ENCODE measurements around the gene ESAM.

The ESAM gene, protein sequence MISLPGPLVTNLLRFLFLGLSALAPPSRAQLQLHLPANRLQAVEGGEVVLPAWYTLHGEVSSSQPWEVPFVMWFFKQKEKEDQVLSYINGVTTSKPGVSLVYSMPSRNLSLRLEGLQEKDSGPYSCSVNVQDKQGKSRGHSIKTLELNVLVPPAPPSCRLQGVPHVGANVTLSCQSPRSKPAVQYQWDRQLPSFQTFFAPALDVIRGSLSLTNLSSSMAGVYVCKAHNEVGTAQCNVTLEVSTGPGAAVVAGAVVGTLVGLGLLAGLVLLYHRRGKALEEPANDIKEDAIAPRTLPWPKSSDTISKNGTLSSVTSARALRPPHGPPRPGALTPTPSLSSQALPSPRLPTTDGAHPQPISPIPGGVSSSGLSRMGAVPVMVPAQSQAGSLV

DNA sequence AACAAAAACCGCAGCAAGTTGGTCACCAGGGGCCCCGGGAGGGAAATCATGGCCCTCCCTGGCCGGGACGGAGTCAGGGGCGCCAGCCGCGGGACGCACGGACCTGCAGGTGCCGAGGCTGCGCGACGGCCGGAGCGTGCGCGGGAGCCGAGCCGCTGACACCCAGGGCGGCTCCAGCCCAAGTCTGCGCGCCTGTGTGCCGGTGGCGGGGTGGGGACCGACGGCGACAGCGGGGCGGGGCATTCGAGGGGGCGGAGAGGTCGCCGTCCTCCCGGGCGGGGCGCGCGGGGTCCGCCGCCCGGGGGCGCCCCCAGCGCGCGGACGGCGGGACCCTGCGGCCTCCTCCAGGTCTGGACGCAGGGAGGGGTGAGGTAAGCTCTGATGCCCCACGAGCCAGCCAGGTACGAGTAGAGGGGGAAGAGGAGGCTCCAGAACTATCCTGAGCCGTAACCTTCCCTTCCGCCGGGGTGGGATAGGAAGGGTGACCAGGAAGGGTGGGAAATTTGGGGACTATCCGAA is at the start of gene ESAM:
Gene ESAM (minus strand): TSS at position 186 of the 519 bp plus-strand sequence. CDS start 136 bp downstream, at position 50.
- DNase-seq, result peak; percentile 78

DNA sequence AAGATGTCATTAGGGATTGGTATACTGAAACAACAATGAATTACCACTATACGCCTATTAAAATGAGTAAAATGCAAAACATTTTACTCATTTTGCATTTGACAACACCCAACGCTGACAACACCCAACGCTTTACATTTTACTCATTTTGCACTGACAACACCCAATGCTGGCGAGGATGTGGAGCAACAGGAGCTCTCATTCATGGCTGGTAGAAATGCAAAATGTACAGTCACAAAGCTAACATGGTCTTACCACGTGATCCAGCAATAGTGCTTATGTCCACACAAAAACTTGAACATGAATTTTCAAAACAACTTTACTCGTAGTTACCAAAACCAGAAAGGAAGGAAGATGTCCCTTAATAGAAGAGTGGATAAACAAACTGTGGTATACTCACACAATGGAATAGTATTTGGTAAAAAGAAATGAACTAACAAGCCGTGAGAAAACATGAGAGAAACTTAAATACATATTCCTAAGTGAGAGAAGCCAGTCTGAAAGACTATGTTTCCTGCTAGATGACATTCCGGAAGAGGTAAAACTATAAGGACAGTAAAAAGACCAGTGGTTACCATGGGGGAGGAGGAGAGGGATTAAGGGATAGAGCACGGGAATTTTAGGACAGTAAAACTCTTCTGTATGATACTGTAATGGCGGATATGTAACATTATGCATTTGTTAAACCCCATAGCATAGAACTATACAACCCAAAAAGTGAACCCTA is 49.5 kb upstream of the ESAM start:
- no peak for DNase-seq

DNA sequence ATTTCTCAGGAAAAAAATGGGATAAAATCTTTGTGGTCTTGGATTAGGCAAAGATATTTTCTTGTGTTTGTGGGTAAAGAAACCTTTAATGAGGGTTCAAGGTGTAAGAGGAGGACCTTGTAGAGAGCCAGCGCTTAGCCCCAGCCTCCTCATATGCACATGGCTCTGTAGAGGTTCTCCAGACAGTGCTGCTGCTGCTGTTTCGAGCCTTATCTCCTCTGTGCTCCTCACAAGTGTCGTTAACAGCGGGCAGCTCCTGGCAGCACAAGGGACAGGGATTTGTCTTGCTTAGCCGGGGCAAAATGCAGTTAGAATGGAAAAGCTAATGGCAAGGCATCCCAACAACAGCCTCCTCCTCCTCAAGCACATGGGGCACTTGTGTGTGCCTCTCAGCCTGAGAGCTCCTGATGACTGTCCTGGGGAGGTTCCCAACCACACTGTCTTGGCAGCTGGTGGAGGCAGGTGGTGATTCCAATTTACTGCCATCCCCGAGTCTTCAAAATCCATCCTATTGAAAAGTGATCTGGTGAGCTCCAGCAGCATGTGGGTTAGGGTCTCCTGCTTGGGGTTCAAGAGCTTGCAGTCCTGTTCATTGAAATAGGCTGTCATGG is 45.7 kb upstream of the ESAM start:
- DNase-seq, result no peak

DNA sequence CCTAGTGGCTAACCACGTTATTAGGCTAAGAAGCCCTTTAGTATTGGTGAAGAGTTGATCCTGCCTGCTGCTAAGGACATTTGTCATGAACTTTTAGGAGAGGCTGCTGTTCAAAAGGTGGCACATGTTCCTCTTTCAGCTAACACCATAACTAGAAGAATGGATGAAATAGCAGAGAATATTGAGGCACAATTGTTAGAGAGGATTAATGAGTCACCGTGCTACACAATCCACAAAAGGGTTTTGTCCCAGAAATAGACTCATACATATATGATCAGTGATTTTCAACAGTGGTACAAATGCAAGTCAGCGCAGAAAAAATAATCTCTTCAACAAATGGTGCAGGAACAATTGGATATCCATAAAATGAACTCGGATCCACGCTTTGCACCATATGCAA is 45.1 kb upstream of the ESAM start:
- DNase-seq, result no peak

DNA sequence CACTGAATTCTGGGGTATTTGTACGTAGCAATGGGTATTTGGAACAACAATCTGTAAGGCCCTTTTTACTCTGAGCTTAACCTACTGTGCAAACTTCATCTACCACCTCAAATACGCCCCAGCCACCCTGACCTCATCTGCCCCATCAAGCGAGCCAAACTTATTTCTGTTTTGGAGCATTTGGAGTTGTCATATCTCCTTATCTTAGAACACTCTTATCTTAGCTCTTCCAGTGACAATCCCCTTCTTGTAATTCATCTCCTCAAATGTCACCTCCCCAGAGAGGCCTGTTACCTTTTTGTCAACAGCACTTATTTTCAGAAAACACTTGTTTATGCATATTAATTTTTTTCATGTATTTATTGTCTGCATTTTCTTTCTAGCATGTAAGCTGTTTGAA is 42.8 kb upstream of the ESAM start:
- DNase-seq, result no peak

DNA sequence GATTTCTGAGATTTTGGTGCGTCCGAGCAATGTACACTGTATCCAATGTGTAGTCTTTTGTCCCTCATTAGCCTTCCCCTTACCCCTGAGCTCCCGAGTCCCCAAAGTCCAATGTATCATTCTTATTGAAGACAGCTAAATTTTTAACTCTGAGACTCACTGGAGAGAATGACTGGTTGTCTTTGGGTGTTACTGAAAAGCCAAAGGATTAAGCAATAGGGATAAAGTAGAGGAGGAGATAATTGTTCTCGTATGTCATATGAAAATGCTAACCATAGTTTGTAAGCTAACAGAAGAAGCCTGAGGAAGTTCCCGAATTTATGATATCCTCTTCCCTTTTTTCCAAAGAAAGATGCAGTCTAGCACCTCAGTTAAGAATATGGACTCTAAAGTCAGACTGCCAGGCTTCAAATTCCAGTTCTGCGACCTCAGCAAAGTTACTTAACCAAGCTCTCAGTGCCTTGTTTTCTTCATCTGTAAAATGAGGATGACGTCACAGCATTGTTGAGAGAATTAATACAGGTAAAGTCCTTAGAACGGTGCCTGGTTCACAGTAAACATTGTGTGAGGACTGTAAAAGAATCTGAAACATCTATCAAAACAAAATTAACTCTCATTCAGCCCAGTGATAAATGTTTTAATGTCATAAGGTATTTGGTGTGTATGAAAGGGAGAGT is 39.7 kb upstream of the ESAM start:
- DNase-seq, result no peak

DNA sequence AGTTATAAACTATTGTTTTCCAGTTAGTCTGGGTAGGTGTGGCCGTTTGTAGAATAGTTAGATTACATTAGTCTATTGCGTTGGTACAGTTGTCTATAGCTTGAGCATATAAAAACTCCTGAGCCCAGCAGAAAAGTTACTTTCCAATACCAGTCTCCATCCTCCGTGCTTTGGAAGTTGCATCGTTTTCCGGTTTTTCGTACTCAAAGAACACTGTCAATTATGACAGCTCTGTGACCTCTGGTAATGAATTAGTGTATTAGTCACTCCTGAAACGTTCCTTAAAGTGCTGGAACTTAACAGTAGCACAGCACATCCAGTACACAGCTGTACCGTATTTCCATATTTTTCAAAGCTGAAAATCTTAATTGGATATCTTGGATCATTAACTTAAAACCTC is 38.9 kb upstream of the ESAM start:
- no peak for DNase-seq

DNA sequence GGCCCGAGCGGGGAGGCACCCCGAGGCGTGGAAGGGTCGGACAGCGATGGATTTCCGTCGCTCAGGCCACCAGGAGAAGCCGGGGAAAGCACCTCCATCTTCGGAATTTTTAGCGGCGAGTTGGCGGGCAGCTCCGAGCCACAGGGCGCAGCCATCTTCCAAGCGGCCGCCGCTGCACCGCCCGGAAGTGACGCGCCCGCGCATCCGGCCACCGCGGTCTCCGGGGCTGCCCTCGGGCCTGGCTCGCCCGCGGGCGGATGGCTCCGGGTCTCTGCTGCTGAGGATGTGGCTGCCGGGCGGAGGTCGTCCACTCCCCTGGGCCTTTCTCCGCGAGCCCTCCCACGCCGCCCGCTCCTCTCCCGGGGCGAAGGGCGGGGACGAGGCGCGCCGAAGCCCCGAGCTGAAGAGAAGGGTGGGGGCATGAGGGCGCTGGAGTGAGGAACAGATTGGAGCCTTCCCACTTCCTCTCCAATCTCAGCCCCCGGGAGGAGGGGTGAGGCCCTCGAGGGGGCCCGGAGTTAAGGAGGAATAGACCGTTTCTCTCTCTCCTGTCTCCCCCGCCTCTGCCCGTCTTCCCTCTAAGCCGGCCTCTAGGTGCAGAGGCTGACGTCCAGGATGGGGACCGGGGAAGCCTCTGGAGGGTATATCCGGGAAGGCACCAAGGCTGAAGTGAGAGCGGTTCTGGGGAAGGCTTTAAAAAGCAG is 38.3 kb upstream of the ESAM start, which contains the start of gene MSANTD2:
Gene MSANTD2 (minus strand): TSS at position 181 of the 704 bp plus-strand sequence. CDS start 26 bp downstream, at position 155.
- DNase-seq, result peak; percentile 84

DNA sequence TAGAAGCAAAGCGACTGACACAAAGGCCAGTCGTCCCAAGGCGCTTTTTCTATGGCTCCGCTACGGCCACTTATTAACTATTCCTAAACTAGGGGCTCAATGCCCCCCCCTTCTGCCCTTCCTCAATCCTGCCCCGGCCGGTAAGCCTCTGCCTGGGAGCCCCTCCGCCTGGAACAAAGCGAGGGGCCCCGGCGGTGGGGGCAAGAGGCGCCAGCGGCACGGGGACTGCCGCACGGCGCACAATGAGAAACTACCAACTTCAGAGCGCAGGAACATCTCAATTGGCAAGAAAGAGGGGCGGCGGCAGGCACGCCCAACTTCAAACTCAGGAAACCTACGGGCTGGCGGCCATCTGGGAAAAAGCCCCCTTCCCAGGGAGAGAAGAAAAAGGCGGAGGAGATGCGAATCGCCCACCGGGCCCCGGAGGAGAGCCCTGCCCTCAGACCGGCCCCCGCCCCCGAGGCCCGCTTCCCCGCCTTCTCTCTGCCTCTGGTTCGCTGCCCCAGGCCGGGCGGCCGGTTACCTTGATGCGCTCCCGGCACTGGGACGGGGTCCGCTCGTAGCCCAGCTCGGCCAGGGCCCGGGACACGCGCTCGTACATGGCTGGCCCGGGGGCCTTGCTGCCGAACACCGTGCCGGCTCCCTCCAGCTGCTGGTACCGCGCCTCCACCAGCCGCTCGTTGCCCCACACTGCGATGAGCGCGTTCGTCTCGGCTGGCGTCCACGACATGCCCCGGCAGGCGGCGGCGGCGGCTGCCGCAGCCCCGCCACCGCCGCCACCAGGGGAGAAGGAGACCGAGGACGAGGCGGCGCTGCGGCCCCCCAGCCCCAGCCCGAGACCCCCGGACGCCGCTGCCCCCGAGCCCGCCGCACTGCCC is 37.5 kb upstream of the ESAM start:
- DNase-seq, result peak; percentile 68

DNA sequence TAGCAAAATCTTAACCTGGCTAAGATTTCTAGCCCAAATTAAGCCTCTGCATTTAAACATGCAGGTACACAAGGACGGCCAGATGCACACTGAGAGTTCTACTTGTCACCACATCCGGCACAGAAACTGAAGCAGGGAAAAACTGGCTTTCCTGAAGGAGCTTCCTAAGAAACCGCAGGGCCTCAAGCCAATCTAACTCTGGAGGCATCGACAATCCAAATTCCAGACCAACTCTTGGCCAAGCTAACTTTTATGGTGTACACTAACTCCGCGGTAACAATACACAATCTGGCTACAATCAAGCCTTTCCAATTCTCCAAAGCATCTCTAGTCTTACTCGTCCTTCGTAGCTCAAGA is 36.9 kb upstream of the ESAM start:
- no peak for DNase-seq

DNA sequence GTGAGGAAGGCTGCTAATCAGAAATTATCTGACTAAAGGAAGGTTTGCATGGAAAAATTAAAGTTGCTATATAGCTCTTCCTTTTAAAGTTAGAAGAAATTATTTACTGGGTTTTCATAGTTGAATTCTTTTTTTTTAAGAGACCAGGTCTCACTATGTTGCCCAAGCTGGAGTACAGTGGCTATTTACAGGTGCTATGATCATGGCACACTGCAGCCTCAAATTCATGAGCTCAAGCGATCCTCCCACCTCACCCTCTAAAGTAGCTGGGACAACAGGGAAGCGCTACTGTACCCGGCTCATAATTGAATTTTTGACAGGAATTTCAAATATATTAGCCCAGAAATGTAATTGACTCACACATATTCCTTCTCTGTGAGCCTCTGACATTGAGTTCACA is 34.2 kb upstream of the ESAM start:
- DNase-seq, result no peak

DNA sequence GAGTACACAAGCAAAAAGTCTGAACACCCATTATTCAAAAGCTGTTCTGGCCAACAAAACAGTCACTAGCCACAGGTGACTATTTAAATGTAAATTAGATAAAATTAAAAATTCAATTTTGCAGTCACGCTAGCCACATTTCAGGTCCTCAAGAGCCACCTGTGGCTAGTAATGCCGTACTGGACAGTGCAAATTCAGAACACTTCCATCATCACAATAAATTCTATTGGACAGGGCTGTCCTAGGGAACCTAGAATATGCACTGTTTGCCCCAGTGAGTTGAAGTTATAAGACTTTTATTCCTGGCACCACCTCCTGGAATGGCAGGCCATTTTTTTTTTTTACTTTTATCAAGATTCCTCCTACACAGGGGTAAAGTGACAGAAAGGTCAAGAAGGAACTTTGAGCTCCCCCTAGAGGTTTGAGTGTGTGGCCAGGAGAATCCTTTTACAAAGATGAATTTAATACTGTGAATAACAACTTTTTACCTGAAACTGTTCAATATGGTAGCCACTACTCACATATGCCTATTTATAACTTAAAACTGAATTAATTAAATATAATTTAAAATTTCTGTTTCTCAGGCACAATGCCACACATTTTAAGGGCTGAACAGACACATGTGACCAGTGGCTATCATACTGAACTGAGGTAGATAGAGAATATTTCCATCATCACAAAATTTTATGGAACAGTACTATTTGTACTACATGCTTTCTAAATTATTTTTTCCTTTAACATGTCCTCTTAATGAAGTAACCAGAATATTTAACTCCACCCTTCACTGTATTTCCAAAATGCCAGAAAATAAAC is 31.6 kb upstream of the ESAM start:
- DNase-seq, result no peak

DNA sequence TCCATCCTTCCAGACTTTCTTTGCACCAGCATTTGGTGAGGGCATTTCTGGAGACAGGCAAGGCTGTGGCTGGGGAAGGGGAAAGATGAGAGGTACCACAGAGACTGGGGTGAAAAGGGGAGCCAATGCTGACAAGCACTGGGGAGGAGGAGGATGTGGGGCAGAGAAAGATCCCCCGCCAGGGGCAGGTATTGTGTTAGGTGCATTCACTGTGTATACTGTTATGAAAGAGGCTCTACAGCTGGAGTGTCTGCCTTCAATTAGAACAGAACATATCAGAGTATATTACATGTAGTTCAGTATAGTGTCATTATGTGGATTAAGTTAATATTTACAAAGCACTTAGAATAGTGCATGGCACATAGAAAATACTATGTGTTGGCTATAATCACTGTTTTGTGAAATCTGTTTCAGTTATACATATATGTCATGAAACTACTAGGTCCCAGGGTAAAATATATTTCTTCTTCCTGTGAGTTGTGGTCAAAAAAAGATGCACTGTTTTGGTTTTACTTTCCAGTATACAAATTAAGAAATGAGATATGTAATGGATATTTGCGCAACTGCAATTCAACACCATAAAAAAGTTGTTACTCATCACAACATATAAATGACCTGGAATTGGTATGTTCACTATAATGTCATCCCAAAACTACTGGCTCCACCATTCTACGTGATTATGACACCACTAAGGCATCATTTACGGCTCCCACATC is 29.7 kb upstream of the ESAM start:
- DNase-seq, result no peak

DNA sequence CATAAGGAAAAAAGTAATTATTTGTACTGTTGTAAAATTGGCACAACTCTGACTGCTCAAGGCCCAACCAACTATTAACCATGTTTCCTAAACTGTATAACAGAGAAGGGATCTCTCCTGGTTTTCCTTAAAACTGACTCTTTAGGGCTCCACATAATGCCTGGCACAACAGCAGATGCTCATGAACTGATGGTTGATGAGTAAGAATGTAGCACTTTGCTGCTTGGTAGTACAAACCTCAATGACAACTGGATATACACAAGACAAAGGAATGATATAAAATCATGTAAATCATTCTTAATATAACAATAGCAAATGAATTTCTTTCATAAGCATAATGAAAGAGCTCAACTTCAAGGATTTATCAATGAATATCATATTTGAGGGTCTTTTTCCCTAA is 26.4 kb upstream of the ESAM start:
- DNase-seq, result no peak

DNA sequence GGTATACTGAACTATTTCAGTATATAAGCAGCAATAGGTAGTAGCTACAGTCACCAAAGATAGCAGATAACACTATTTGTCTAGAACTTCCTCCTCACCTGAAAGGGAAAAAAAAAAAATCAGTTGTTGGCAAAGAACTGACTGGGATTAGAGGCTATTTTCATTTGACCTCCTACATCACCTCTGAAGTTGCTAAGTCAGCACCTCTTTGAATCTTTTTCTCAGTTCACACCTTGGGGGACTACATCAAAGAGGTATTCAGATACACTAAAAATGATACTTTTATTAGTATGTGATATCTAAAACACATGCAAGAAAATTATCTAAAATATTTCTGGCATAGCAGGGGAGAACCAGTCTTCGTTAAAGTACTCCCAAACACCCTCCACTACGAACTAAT is 22.0 kb upstream of the ESAM start:
- no peak for DNase-seq

DNA sequence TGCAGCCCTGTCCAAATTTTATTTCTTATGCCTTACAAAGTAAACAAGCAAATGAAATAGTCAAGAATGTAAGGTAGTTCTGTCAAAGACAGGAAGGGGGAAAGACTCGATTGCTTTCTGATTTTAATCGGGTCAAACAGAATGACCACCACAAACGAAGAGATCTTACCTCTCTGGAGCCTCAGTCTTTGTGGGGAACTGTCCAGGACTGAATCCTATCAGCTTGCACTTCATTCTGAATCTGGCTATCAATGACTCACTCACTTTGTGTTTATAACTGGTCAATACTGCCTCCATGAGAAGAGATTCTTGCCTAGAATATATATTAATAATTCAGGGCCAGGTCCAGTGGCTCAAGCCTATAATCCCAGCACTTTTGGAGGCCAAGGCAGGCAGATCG is 20.9 kb upstream of the ESAM start:
- no peak for DNase-seq

DNA sequence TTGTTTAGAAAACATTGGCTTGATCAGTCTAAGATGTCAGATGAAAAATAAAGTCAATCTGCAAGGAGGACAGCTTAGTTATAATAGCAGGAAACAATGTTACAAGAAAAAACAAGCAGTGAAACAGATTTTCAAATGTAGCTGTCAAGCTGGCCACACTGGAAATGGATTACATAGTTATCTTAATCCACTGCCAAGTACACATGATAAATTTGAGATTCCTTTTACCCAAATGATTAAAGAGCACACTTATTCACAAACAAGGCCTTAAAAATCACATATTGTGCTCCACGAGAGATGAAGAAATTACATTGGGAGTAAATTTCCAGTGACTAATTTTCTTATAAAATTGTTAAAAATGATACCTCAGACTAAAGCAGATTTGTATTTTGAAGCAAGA is 17.5 kb upstream of the ESAM start:
- DNase-seq, result no peak

DNA sequence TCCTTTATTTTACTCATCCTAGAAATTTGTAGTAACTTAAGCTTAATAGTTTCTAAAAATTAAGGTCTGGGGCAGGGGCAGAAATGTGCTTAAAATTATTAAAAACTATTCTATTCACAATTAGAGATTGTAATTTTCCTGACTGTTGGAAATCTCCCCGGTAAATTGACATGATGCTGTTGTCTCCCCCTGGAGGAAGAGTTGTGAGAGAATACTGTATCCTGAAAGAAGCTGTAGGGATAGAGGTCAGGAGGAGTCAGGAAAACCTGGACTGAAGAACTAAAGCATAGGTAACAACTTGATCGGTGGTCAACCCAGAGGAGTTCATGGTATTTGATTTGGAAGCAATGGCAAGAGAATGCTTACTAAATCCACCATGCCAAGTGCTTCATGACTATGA is 16.2 kb upstream of the ESAM start:
- no peak for DNase-seq

DNA sequence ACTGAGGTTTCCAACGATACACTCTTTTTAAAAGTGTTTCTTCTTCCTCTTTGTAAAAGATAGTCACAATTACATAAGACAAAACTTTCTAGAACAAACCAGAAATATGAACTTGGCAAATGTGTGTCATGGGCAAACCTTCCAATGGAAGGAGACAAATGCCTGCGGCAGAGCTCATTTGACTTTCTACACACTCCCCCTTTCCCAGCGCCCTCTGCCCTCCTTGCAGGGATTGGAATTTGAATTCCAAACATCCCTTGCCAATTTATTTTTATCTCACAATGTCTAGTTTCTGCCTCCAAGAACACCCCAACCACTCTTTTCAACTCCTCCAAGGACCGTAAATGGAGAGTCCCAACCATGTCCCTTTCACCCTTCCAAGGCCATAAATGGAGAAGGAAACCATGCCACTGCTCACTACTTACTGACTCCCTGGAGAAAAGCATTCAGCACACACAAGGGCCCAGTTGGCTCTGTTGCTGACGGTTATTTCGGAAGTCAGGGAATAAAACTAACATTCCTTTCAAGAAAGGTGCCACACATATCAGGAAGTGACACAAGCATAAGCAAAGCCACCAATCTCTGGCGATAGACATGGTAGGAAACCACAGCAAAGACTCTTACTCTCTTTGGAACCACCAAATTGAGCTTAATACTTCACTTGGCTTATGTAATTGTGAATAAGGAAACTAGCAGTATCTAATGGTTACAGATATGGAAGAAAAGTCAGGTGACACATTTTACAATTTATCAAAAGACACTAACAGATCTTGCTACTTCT is 15.0 kb upstream of the ESAM start:
- DNase-seq, result no peak

Measured in activated T-cell treated with anti-CD3 and anti-CD28 coated beads, Interleukin-2, amount 50 U/mL, for 1 hour (primary cell).